Liver (tissue), 3 donors: ENCODE data around the gene FALEC.
A peak's percentile ranks its signal among the peaks of the same experiment; 100 is the strongest.

Source experiments
- CTCF ChIP-seq: fragments of 150-350 bp; IDR thresholded peaks from 2 replicates; pipeline ENCODE4 v1.5.1; 2017; ENCODE audit warnings: improper control_type of control experiment, low read depth, low read length; ENCODE audit not compliant: missing input control
- FOXA2 ChIP-seq: IDR thresholded peaks from 2 replicates; pipeline ENCODE4 v1.6.1; 2016; ENCODE audit warnings: antibody characterized with exemption
- JUND ChIP-seq, 2 donors: IDR thresholded peaks; 2 replicates each; pipeline ENCODE4 v1.6.1; 2016; ENCODE audit warnings: antibody characterized with exemption in 2 of 2
- RAD21 ChIP-seq, 2 donors: IDR thresholded peaks; 2 replicates each; pipeline ENCODE4 v1.6.1; 2016; ENCODE audit warnings: antibody characterized with exemption in 2 of 2, mild to moderate bottlenecking in 2 of 2
- REST ChIP-seq: IDR thresholded peaks from 2 replicates; pipeline ENCODE4 v1.6.1; 2016; ENCODE audit warnings: antibody characterized with exemption, mild to moderate bottlenecking
- SP1 ChIP-seq: IDR thresholded peaks from 2 replicates; pipeline ENCODE4 v1.6.1; 2018; ENCODE audit warnings: antibody characterized with exemption, mild to moderate bottlenecking
- TAF1 ChIP-seq: conservative IDR thresholded peaks from 2 replicates; pipeline ENCODE4 v1.6.1; 2016; ENCODE audit warnings: antibody characterized with exemption, mild to moderate bottlenecking
- YY1 ChIP-seq: IDR thresholded peaks from 2 replicates; pipeline ENCODE4 v1.6.1; 2016; ENCODE audit warnings: antibody characterized with exemption, mild to moderate bottlenecking
- donor health status: healthy.
- donor health status: healthy.

- TF ChIP-seq REST (no peak), CTCF (no peak), JUND (IDR thresholded peaks at IDR 0.05) (no peak), FOXA2 (peak; percentile 5), RAD21 (IDR thresholded peaks at IDR 0.05) (peak in 1 of 2 donors; percentile 26), TAF1 (no peak), YY1 (no peak), SP1 (peak; percentile 59)
Observed at GRCh38 chr1:150515328-150516049, at the start of gene FALEC.
